Measurements from ENCODE around the gene PTPRJ.
"Not testable (repeated sequence)": the region's sequence is repeated elsewhere in the genome, so short reads cannot be mapped to it uniquely, and the experiment has no call there.

Gene PTPRJ

DNA sequence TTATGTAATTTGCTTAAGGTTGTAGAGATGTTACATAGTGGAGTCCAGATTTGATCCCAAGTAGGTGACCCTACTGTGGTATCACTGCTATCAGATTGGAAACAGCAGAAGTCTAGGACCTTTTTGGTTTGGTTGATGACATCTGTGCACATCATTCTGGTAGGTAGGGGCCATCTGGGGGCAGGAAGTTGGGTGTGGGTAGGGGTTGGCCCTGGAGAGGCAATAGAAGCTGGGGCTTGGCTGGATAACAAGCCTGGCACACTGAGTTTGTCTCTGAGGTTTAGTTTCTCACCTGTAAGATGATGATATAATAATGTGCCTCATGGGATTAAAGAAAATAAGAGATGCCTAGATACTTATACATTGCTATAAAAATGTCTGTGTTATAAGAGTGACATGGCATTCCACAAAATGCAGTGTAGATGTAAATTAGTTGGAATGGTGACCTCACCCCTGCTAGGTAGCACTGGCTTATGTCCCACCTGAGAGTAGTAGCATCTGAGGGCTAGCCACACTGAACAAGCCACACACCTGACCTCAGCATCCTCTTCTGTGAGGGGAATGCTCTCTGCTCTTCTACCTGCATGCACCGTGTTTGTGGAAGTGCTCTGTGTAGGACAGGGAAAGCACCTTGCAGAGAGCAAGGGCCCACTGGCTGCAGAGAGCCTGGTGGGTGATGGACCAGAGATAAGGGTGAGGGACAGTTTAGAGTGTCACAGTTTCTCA, 36.9 kb downstream of the PTPRJ start:
- H3K4me3 ChIP-seq (ENCODE audit: control insufficient read depth, low read depth, low read length) = no peak overlapping the region
- TF ChIP-seq, protein P1, sequence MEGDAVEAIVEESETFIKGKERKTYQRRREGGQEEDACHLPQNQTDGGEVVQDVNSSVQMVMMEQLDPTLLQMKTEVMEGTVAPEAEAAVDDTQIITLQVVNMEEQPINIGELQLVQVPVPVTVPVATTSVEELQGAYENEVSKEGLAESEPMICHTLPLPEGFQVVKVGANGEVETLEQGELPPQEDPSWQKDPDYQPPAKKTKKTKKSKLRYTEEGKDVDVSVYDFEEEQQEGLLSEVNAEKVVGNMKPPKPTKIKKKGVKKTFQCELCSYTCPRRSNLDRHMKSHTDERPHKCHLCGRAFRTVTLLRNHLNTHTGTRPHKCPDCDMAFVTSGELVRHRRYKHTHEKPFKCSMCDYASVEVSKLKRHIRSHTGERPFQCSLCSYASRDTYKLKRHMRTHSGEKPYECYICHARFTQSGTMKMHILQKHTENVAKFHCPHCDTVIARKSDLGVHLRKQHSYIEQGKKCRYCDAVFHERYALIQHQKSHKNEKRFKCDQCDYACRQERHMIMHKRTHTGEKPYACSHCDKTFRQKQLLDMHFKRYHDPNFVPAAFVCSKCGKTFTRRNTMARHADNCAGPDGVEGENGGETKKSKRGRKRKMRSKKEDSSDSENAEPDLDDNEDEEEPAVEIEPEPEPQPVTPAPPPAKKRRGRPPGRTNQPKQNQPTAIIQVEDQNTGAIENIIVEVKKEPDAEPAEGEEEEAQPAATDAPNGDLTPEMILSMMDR (IDR thresholded peaks at IDR 0.05; ENCODE audit: control insufficient read depth, insufficient read depth, low read depth, low read length, missing control alignments) = no peak
- no peak for DNase-seq (ENCODE audit: low read depth)

DNA sequence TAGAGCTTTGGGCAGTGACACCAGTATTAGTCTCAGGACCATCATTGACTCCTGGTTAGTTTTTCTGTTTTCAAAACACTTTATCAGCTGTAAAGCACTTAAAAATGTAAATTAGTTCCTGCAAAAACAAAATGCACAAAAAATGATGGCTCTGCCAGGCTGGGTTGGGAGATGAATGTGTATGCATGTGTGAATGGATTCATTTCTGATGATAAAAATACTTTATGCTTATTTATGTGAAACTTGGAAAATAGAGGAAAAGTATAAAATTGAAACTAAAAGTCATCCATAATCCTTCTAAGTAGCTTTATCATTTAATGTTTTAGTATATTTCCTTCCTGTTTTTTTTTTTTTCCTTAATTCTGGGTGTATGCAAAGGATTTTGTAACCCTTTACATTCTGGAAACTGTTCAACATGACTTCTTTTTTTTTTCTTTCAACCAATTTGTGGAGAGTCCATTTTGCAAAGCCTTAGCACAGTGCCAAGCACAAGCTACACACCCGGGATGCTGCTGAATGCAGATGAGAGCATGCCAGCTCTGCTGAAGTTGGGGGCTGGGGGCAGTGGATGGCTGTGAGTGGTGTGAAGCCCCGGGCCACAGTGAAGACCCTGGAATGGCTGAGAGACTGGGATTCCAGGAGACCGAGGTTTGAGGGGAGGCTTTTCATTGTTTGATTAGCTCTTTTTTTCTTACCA, 37.6 kb downstream of the PTPRJ start:
- TF ChIP-seq, protein P1 (IDR thresholded peaks at IDR 0.05; ENCODE audit: control insufficient read depth, insufficient read depth, low read depth, low read length, missing control alignments) = no peak
- H3K4me3 ChIP-seq (ENCODE audit: control insufficient read depth, low read depth, low read length) = no peak overlapping the region
- no peak for DNase-seq (ENCODE audit: low read depth)

DNA sequence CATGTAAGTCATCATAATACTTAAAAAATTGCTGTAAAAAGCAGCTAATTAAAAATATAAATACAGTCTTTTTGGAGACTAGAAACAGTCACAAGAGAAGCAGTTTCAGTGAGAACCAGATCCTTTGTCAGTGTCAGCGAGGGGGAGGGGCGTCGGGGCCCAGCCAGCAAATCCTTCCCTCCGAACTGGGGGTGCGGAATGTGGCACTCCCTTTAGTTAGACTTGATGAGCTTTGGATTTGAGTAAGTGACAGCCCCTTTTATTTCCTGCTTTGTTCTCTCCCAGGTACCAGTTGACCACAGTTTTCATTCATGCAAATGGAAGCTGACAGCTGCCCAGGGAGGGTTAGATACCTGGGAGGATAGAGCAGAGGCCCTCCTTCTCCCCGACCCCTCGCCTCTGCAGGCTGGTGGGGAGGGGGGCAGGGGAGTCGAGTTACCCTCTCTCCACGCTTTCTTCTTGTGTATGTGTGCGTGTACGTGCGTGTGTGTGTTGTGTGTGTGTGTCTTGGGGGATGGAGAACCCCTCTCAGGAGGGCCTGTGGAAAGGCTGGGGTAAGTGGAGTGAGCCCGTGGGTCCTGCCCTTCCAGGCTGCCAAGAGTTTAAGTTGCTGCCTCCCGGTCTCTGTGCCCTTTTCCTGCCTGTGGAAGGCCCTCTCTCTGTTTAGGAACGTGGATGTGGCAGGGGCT, 38.3 kb downstream of the PTPRJ start:
- TF ChIP-seq, protein P1 (IDR thresholded peaks at IDR 0.05; ENCODE audit: control insufficient read depth, insufficient read depth, low read depth, low read length, missing control alignments) = no peak
- H3K4me3 ChIP-seq (ENCODE audit: control insufficient read depth, low read depth, low read length) = no peak overlapping the region
- no peak for DNase-seq (ENCODE audit: low read depth)

DNA sequence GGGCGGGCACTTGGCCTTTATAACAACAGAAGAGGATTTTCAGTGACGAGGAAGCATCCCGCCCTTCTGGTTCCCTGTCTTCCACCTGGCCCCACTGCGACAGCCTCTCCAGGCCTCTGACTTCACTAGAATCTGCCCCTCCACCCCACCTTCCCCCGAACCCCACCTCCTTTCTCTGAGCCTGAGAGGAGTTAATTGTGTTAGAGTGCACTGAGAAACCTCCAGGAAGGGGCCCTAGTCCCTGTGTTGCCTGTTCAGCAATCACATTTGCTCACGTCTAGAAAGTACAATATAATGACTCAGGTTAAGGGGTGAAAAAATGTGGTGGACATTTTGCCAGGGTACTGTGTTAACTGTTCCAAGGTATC, 38.8 kb downstream of the PTPRJ start:
- DNase-seq (ENCODE audit: low read depth) = no peak
- TF ChIP-seq, protein P1 (IDR thresholded peaks at IDR 0.05; ENCODE audit: control insufficient read depth, insufficient read depth, low read depth, low read length, missing control alignments) = no peak
- no peak overlapping the region for H3K4me3 ChIP-seq (ENCODE audit: control insufficient read depth, low read depth, low read length)

DNA sequence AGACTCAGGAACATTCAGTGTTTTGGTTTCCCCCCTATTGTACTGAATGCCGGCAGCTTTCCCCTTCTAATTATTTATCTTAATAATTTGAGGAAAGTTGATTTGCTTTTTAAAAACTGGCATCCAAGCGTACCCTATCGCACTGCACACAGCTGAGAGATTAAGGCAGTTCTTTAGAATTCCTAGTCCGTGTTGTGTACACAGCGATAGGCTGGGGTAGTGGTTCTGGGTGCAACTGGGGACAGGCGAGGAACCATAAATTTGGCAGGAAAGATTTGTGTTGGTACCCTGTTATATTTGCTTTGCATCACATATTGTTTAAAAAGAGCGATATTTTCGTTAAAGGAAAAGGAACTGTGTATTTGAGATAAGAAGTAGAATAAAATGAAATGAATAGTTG, 39.2 kb downstream of the PTPRJ start:
- H3K4me3 ChIP-seq (ENCODE audit: control insufficient read depth, low read depth, low read length) = no peak overlapping the region
- TF ChIP-seq, protein P1 (IDR thresholded peaks at IDR 0.05; ENCODE audit: control insufficient read depth, insufficient read depth, low read depth, low read length, missing control alignments) = no peak
- no peak for DNase-seq (ENCODE audit: low read depth)

DNA sequence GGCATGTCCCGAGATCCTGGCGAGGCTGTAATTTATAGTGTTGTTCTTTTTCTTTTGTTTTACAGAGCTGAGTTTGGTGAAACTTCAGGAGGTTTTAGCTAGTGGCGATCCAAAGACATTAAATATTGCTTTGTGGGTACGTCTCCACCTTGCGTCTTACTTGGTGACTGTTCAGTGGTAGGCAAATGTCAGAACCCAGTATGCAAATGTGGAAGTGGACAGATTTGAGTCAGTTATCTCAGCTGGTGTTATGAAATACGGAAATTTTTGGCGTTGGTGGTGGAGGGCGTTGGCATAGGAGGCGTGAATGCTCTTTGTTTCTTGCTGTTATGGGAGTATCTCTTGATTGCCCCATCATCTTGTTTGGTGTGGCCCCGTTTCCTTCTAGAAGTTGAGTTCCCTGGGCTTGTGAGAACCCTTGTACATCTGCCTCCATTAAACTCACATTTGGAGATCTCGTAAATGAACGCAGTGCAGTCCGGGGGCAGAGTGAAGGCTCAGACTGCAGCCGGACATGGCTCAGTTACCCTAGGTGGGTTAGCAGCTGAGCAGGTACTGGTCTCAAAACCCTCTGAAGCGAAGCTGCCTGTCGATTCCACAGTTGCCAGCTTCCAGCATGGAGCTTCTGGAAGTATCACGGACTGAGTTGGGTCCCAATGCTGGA, 39.9 kb downstream of the PTPRJ start:
- DNase-seq (ENCODE audit: low read depth) = no peak
- no peak overlapping the region for H3K4me3 ChIP-seq (ENCODE audit: control insufficient read depth, low read depth, low read length)
- TF ChIP-seq, protein P1 (IDR thresholded peaks at IDR 0.05; ENCODE audit: control insufficient read depth, insufficient read depth, low read depth, low read length, missing control alignments) = no peak

DNA sequence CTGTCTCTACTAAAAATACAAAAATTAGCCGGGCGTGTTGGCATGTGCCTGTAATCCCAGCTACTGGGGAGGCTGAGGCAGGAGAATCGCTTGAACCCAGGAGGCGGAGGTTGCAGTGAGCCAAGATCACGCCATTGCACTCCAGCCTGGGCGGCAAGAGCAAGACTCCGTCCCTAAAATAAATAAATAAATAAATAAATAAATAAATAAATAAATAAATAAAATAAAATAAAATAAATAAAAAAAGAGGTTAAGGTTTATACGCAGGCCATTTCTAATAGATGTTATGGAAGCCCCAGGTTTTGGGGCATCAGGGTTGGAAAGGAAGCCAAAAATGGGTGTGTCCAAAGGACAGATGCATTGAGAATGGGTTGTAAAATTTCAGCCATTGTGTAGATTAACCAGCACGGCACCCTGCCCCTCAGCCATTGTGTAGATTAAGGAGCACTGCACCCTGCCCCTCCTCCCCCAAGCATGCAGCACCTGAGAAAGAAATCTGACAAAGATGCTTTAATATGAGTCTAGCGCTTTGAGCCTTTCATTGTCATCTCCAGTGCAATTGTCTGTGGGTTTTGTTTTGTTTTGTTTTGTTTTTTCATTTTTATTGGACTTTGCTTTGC, 41.0 kb downstream of the PTPRJ start:
- DNase-seq (ENCODE audit: low read depth); H3K4me3 ChIP-seq (ENCODE audit: control insufficient read depth, low read depth, low read length): not testable (repeated sequence)

All from AG09309 (cell line).